ENCODE data around the gene OR52A1. TPM values are rescaled to one million over a fixed set of nuclear protein-coding genes. Genes with fewer than 3 reads are reported as not detected.

The OR52A1 gene
- total and polyA plus RNA-seq, 4 donors = not detected

DNA sequence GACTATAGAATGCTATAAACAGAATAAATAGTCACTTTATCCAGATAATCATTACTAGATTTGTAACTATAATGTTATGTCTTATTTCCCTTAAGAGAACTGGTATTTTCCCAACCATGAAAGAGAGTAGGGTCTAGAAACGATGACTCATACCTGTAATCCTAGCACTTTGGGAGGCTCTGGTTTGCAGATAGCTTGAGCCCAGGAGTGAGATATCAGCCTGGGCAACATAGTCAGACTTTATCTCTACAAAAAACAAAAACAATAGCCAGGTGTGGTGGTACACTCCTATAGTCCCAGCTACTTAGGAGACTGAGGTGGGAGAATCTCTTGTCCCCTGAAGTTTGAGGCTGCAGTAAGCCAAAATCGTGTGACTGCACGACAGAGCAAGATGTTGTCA, 47.3 kb downstream of the OR52A1 start:
- WGBS, 2 donors = 68 to 74% methylated on average over 3 of the region's 3 CpGs

DNA sequence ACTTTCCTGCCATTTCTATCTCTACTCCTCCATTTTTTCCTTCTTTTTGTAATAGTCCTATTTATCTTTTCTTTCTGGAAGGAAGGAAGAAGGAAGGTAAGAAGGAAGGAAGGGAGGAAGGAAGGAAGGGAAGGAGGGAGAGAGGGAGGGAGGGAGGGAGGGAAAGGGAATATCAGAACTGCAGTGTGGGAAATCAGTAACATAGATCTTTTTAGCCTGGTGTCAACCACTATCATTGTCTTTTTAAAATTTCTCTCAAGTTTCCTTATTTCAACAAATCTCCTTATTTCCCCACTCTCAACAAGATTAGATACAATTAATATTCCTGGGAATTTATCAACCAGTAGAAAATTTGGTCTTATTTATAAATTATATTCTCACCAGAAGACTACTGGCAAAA, 51.5 kb downstream of the OR52A1 start:
- Histone ChIP-seq H3K4me3 (no peak overlapping the region), H3K27ac (ENCODE audit: low read depth in 1 of 2, low read length in 1 of 2) (no peak overlapping the region), H3K9me3 (ENCODE audit: control insufficient read depth in 4 of 4, insufficient read depth in 3 of 4, low read length in 3 of 4) (no peaks in the 10 kb centered on the region), H3K9ac (ENCODE audit: insufficient read depth in 1 of 2, low read length in 2 of 2) (no peak overlapping the region), H3K27me3 (ENCODE audit: control insufficient read depth in 3 of 3, insufficient read depth in 3 of 3, low read length in 2 of 3) (no peaks in the 10 kb centered on the region), H3K4me1 (ENCODE audit: control insufficient read depth in 5 of 5, insufficient read depth in 5 of 5, low read length in 5 of 5) (no peaks in the 10 kb centered on the region), H3K36me3 (ENCODE audit: control insufficient read depth in 4 of 4, insufficient read depth in 4 of 4, low read length in 4 of 4) (no peaks in the 10 kb centered on the region)
- TF ChIP-seq, protein P1, sequence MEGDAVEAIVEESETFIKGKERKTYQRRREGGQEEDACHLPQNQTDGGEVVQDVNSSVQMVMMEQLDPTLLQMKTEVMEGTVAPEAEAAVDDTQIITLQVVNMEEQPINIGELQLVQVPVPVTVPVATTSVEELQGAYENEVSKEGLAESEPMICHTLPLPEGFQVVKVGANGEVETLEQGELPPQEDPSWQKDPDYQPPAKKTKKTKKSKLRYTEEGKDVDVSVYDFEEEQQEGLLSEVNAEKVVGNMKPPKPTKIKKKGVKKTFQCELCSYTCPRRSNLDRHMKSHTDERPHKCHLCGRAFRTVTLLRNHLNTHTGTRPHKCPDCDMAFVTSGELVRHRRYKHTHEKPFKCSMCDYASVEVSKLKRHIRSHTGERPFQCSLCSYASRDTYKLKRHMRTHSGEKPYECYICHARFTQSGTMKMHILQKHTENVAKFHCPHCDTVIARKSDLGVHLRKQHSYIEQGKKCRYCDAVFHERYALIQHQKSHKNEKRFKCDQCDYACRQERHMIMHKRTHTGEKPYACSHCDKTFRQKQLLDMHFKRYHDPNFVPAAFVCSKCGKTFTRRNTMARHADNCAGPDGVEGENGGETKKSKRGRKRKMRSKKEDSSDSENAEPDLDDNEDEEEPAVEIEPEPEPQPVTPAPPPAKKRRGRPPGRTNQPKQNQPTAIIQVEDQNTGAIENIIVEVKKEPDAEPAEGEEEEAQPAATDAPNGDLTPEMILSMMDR (IDR thresholded peaks at IDR 0.05; ENCODE audit: control extremely low read depth, extremely low read depth) = no peak
- no peak for ATAC-seq (ENCODE audit: insufficient read depth, low FRiP score)
- DNase-seq = no peak

More for the DNA sequence above, 47.3 kb downstream of the OR52A1 start:
- ATAC-seq (ENCODE audit: insufficient read depth, low FRiP score) = no peak
- Histone ChIP-seq H3K9me3 (ENCODE audit: control insufficient read depth in 4 of 4, insufficient read depth in 3 of 4, low read length in 3 of 4) (no peaks in the 10 kb centered on the region), H3K4me1 (ENCODE audit: control insufficient read depth in 5 of 5, insufficient read depth in 5 of 5, low read length in 5 of 5) (no peaks in the 10 kb centered on the region), H3K27me3 (ENCODE audit: control insufficient read depth in 3 of 3, insufficient read depth in 3 of 3, low read length in 2 of 3) (no peaks in the 10 kb centered on the region), H3K4me3 (no peak overlapping the region), H3K36me3 (ENCODE audit: control insufficient read depth in 4 of 4, insufficient read depth in 4 of 4, low read length in 4 of 4) (no peaks in the 10 kb centered on the region), H3K27ac (ENCODE audit: low read depth in 1 of 2, low read length in 1 of 2) (no peak overlapping the region), H3K9ac (ENCODE audit: insufficient read depth in 1 of 2, low read length in 2 of 2) (no peak overlapping the region)
- no peak for DNase-seq
- TF ChIP-seq, protein P1 (IDR thresholded peaks at IDR 0.05; ENCODE audit: control extremely low read depth, extremely low read depth) = no peak

DNA sequence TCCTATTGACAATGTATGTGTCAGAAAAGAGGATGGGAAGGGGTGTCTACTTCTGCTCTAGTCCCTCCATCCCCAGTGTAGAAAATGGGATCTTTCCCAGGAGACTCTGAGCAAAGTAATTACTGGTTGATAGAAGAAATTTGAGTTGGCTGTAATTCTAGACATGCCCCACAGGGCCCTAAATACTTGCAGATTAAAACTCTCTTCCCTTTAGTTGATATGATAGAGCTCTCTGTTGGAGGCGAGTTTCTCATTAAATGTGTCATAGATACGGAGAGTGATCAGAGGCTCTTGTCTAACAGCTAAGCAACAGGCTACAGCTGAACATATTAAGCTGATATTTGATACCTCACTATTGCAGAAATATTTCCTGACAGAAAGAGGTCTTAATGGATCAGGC, 52.3 kb downstream of the OR52A1 start:
- no peak for ATAC-seq (ENCODE audit: insufficient read depth, low FRiP score)
- no peaks in the 10 kb centered on the region for H3K4me1 ChIP-seq (ENCODE audit: control insufficient read depth in 5 of 5, insufficient read depth in 5 of 5, low read length in 5 of 5)
- no peaks in the 10 kb centered on the region for H3K36me3 ChIP-seq (ENCODE audit: control insufficient read depth in 4 of 4, insufficient read depth in 4 of 4, low read length in 4 of 4)
- no peak overlapping the region for H3K27ac ChIP-seq (ENCODE audit: low read depth in 1 of 2, low read length in 1 of 2)
- TF ChIP-seq, protein P1 (IDR thresholded peaks at IDR 0.05; ENCODE audit: control extremely low read depth, extremely low read depth) = no peak
- WGBS, 2 donors = 47 to 72% methylated on average over 2 of the region's 2 CpGs
- H3K9me3 ChIP-seq (ENCODE audit: control insufficient read depth in 4 of 4, insufficient read depth in 3 of 4, low read length in 3 of 4) = no peaks in the 10 kb centered on the region
- DNase-seq = no peak
- no peak overlapping the region for H3K4me3 ChIP-seq
- no peaks in the 10 kb centered on the region for H3K27me3 ChIP-seq (ENCODE audit: control insufficient read depth in 3 of 3, insufficient read depth in 3 of 3, low read length in 2 of 3)
- no peak overlapping the region for H3K9ac ChIP-seq (ENCODE audit: insufficient read depth in 1 of 2, low read length in 2 of 2)

DNA sequence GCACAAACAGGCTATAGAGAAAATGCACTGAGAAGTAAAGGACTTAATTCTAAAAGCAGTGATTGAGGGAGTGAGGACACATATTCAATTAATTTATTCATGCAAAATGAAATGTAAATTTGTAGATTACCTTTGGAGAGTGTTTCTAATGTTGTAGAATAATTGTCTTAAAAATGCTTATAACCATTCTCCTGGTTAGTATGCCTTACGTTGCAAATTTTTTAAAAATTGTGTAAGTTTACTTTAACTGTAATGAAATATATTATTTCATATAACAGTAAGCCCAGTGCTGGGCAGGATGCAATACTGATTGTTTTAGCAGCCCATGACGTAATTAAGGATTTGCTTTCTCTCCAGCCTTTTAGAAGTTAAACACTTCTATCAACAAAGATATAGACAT, 58.5 kb downstream of the OR52A1 start:
- Histone ChIP-seq H3K9ac (ENCODE audit: insufficient read depth in 1 of 2, low read length in 2 of 2) (no peak overlapping the region), H3K4me3 (no peak overlapping the region), H3K27ac (ENCODE audit: low read depth in 1 of 2, low read length in 1 of 2) (no peak overlapping the region), H3K27me3 (ENCODE audit: control insufficient read depth in 3 of 3, insufficient read depth in 3 of 3, low read length in 2 of 3) (no peaks in the 10 kb centered on the region), H3K36me3 (ENCODE audit: control insufficient read depth in 4 of 4, insufficient read depth in 4 of 4, low read length in 4 of 4) (no peaks in the 10 kb centered on the region), H3K4me1 (ENCODE audit: control insufficient read depth in 5 of 5, insufficient read depth in 5 of 5, low read length in 5 of 5) (no peaks in the 10 kb centered on the region), H3K9me3 (ENCODE audit: control insufficient read depth in 4 of 4, insufficient read depth in 3 of 4, low read length in 3 of 4) (no peaks in the 10 kb centered on the region)
- 68 to 82% methylated on average over 2 of the region's 2 CpGs for WGBS, 2 donors
- DNase-seq (no peak), ATAC-seq (ENCODE audit: insufficient read depth, low FRiP score) (no peak)
- TF ChIP-seq, protein P1 (IDR thresholded peaks at IDR 0.05; ENCODE audit: control extremely low read depth, extremely low read depth) = no peak
